Aorta (tissue), 5 donors: Measurements from ENCODE around the gene FBXL7. TPM values are rescaled to one million over a fixed set of nuclear protein-coding genes. Genes with fewer than 3 reads are reported as not detected.

Experiments
- ATAC-seq: fragments of 200-7000 bp; cut with Tn5 transposase; one replicate; pipeline ENCODE4 v1.9.1; 2022; ENCODE audit warnings: moderate library complexity; ENCODE audit not compliant: low FRiP score
- DNase-seq, 2 donors: peaks; one replicate each; pipeline ENCODE4 v3.0.0-alpha.2; 2020
- H3K27ac ChIP-seq, 2 donors: one replicate each; pipeline ENCODE4 v1.5.1; 2013; ENCODE audit warnings: low read length in 2 of 2, mild to moderate bottlenecking in 2 of 2, moderate library complexity in 2 of 2, control low read depth in 1 of 2, inconsistent platforms in 1 of 2, low read depth in 1 of 2
- H3K27me3 ChIP-seq, 2 donors: one replicate each; pipeline ENCODE4 v1.6.1; 2013; ENCODE audit warnings: control low read depth in 1 of 2, low read length in 1 of 2, mild to moderate bottlenecking in 1 of 2, moderate library complexity in 1 of 2; ENCODE audit not compliant: insufficient read depth in 2 of 2, control insufficient read depth in 1 of 2
- H3K36me3 ChIP-seq, 2 donors: one replicate each; pipeline ENCODE4 v1.6.1; 2013; ENCODE audit warnings: control low read depth in 1 of 2, low read length in 1 of 2, mild to moderate bottlenecking in 1 of 2; ENCODE audit not compliant: insufficient read depth in 2 of 2, control insufficient read depth in 1 of 2
- H3K4me1 ChIP-seq, 2 donors: one replicate each; pipeline ENCODE4 v1.6.1; 2013; ENCODE audit warnings: low read length in 2 of 2, control low read depth in 1 of 2, mild to moderate bottlenecking in 1 of 2, moderate library complexity in 1 of 2; ENCODE audit not compliant: insufficient read depth in 2 of 2, control insufficient read depth in 1 of 2
- H3K4me3 ChIP-seq, 2 donors: one replicate each; pipeline ENCODE4 v1.5.1; 2013; ENCODE audit warnings: low read length in 2 of 2, control low read depth in 1 of 2, mild to moderate bottlenecking in 1 of 2
- H3K9me3 ChIP-seq: one replicate; pipeline ENCODE4 v1.6.1; 2013; ENCODE audit warnings: mild to moderate bottlenecking, low read length; ENCODE audit not compliant: control insufficient read depth
- WGBS, 2 donors: extraction: QIAGEN DNeasy Blood & Tissue Kit; methylation state at CpG; one replicate each; pipeline ENCODE4 v1.1.7; 2013; 5-methylcytosine and 5-hydroxymethylcytosine counted together
- intact Hi-C, 2 donors: fragments of 100-400 bp; cut with DNase I; formaldehyde crosslinking; loops; one replicate each; pipeline versions ENCODE4 v1.14.2 to v1.15.0; 2022
- polyA plus RNA-seq, 2 donors: library from polyadenylated mRNA; stranded (reverse); fragments of 200-250 nt; gene quantifications; one replicate each; pipeline ENCODE4 v1.2.3, GENCODE V29; 2013
- total RNA-seq, 2 donors: library from RNA; stranded (reverse); fragmentation: NEBNext Ultra II Directional; extraction: Animal tissue kit (Norgen Biotek cat#: 25700); gene quantifications; one replicate each; pipeline ENCODE4 v1.2.1, GENCODE V29; 2021
- donor health status: healthy with polysubstance abuse.
- donor health status: Bipolar disorder and iron deficiency.
- donor health status: DM: no; HTN: no; CAD: no.
- donor health status: DM: no; HTN: no; CAD: no.
- donor health status: DM: yes; HTN: yes; CAD: no.

The FBXL7 gene
- total and polyA plus RNA-seq, 4 donors = 3.9 to 32.7 (median 14.7) TPM

DNA sequence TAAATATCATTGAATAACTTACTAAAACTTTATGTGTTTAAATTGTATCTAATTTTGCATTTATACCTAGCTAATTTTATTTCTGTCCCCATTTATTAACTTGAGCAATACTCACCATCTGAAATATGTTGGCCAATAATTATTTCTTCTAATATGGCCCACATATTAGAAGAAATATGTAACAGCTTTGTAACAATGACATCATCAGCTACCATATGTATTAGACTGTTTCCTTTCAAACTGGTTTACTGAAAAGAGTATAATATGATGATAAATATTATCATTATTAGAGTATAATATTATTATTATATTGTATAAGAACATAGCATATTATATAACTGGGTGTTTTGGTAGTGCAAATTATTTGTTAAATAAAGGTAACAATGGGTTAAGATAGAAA, 220.5 kb downstream of the FBXL7 start:
- Histone ChIP-seq H3K4me3 (no peak overlapping the region), H3K4me1 (peaks cover 0 to 7% of the 10 kb centered on the region in 2 donors), H3K27ac (no peak overlapping the region), H3K9me3 (peaks cover 1% of the 10 kb centered on the region), H3K36me3 (no peaks in the 10 kb centered on the region), H3K27me3 (no peaks in the 10 kb centered on the region)
- DNase-seq (no peak), ATAC-seq (no peak)
- intact Hi-C loops = no loop called here

DNA sequence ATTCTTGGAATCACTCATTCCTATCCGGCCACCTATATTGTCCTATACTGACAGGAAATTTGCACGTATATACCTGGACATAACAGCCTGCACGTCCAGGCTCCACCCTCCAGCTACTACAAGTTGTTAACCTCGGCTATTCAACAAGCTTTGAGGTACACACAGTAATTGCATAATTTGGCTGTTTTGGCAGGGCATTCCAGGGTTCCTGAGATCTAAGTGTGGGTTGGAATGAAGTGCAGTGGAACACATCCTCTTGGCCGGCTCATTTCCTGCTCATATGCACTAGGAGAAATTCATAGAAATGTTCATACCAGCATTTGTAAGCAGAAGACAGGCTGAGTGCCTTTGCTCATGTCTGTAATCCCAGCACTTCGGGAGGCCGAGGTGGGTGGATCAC, 222.3 kb downstream of the FBXL7 start:
- DNase-seq (no peak), ATAC-seq (no peak)
- 60 to 74% methylated on average over 7 of the region's 7 CpGs for WGBS, 2 donors
- no peak overlapping the region for H3K4me3 ChIP-seq
- H3K36me3 ChIP-seq = no peaks in the 10 kb centered on the region
- no peak overlapping the region for H3K27ac ChIP-seq
- no peaks in the 10 kb centered on the region for H3K27me3 ChIP-seq
- intact Hi-C loops = no loop called here
- peaks cover 0 to 3% of the 10 kb centered on the region in 2 donors for H3K4me1 ChIP-seq
- H3K9me3 ChIP-seq = peaks cover 1% of the 10 kb centered on the region

DNA sequence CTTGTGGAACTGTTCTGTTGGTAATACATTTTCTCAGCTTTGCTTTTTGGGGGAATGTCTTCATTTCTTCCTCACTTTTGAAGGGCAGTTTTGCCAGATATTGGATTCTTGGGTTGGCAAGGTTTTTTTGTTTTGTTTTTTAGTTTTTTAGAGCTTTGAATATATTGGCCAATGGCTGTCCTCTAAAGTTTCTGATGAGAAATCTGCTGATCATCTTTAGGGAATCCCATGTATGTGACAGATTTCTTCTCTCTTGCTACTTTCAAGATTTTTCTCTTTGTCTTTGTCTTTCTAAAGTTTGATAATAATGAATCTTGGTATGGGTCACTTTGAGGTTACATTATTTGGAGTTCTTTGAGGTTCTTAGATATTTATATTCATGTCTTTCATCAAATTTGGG, 227.4 kb downstream of the FBXL7 start:
- Histone ChIP-seq H3K4me1 (no peaks in the 10 kb centered on the region), H3K27me3 (no peaks in the 10 kb centered on the region), H3K27ac (no peak overlapping the region), H3K4me3 (no peak overlapping the region), H3K36me3 (no peaks in the 10 kb centered on the region), H3K9me3 (peaks cover 1% of the 10 kb centered on the region)
- ATAC-seq (no peak), DNase-seq (no peak)
- intact Hi-C loops = no loop called here

DNA sequence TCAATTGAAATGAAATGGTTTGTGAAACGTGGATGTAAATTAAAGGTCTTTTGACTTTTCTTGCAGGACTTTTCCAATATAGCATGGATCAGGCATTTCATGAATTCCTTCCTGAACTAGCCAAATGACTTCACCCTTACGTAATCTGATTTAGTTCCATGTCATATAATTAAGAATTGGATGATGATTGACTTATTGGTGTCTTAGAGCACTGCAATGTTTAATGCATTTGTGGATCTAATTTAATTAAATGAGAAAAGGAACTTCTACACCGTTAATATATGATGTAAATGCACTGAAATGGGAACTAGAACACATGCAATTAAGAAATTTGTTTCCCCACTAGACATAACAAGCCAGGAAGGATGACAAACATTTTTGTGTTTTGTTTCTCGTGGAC, 228.8 kb downstream of the FBXL7 start:
- peaks cover 1% of the 10 kb centered on the region for H3K9me3 ChIP-seq
- no peak overlapping the region for H3K4me3 ChIP-seq
- intact Hi-C loops = no loop called here
- ATAC-seq (no peak), DNase-seq (no peak)
- WGBS, 2 donors = 84 to 92% methylated on average over 4 of the region's 4 CpGs
- H3K27me3 ChIP-seq = no peaks in the 10 kb centered on the region
- H3K4me1 ChIP-seq = no peaks in the 10 kb centered on the region
- no peak overlapping the region for H3K27ac ChIP-seq
- no peaks in the 10 kb centered on the region for H3K36me3 ChIP-seq

DNA sequence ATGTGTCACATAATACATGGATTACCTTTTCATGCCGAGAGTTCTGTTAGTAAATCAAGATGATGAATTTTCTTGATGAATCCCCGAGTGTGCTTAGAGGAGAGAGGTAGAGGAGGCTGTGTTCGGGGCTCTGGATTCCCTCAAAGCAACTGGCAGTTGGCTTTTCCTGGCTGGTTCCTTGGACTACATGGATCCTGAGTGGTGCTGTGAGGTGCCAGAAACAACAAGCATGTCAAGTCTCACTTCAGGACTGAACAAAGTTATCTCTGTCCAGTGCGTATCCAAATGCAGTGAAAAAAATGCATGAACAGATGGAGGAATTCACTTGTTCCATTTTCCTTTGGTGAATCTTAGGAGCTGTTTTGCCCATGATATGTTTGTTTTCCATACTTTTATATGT, 231.7 kb downstream of the FBXL7 start:
- Histone ChIP-seq H3K9me3 (no peaks in the 10 kb centered on the region), H3K4me3 (no peak overlapping the region), H3K27ac (no peak overlapping the region), H3K36me3 (no peaks in the 10 kb centered on the region), H3K4me1 (no peaks in the 10 kb centered on the region), H3K27me3 (no peaks in the 10 kb centered on the region)
- intact Hi-C loops = no loop called here
- DNase-seq = no peak
- ATAC-seq = no peak
- 4 to 7% methylated on average over 4 of the region's 4 CpGs for WGBS, 2 donors

DNA sequence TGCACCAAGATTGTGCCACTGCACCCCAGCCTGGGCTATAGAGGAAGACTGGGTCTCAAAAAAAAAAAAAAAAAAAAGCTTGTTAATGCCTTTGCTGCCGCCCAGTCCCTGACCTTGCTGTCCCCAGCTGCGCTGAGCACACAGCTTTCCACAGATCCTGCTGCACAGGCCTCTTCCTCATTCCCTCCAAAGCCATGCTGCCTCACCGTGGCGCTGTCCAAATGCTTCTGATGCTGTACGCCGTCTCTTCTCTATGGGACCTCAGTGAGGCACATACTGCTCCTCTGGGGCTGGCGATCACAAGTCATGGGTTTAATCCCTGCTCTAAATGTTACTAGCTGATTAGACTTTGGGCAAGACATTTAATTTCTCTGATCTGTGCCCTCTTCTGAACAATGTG, 234.1 kb downstream of the FBXL7 start:
- no peaks in the 10 kb centered on the region for H3K36me3 ChIP-seq
- no peak overlapping the region for H3K27ac ChIP-seq
- no peak overlapping the region for H3K4me3 ChIP-seq
- no peaks in the 10 kb centered on the region for H3K27me3 ChIP-seq
- intact Hi-C loops = no loop called here
- no peaks in the 10 kb centered on the region for H3K9me3 ChIP-seq
- WGBS, 2 donors = 91 to 92% methylated on average over 7 of the region's 7 CpGs
- peaks cover 5 to 7% of the 10 kb centered on the region in 2 donors for H3K4me1 ChIP-seq
- ATAC-seq (no peak), DNase-seq (no peak)

DNA sequence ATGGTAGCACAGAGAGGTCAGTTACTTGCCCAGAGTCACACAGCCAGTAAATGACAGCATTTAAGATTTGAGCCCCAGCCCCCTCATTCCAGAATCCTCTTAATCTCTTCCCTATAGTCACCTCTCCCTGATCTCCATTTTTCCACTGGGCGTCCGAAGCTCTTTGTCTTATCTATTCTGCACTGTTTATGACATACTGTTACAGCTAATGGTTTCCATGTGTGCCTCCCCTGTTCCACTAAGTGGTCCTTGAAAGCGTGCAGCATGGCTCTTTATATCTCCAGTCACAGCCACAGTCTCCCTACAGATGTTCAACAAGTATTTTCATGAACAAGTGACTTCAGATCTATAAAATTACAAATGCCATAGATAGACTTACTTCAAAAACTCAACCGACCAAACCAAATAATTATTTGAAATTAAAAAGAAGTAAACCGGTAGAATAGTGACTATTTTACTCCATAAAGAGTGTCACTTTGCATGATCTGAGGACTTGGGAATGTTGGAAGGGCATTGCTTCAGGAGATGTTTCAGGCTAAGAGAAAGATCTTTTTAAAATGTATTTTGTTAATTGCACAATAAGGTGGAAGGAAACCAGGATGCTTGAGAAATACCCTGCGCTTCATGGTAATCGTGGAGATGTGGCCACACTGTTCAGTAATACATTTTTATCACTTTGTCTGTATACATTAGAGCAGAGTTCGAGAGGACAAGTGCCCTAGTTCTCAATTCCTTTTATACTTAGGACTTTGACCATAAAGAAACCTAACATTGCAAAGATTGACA, 237.2 kb downstream of the FBXL7 start:
- intact Hi-C loops = no loop called here

DNA sequence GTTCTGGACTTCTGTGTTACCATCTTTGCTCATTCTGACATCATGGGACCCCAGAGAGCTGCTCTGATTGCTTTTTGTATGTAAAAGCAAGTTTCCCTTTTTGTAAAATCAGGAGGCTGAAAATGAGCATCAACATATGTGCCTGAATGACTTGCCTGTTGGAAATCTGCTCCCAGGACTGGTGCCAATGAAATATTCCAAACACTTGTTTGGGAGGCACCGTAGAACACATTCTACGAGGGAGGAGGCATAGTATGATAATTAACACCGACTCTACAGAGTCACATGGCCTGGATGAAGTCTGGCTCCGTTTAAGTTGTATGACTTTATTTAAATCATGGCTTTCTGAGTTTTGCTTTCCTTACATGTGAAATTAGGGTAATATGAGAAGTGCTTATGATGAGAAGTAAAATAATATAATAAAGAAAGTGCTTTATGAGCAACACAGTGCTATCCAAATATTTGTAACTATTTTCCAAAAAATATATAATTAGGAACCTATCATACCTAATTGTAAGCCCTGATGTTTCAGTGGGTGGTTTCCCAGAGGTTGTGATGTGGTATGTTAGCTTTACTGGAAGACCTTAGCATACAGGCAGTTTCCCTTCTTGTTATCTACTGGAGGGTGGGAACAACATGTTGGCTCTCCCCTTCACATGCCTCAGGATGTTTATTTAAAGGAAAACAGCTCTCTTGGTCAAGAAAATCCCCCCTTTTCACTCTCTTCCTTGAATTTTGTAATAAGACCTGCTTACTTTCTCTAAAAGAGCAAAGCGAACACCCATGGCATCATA, 238.1 kb downstream of the FBXL7 start:
- no peaks in the 10 kb centered on the region for H3K27me3 ChIP-seq
- intact Hi-C loops = no loop called here
- DNase-seq (no peak), ATAC-seq (no peak)
- no peak overlapping the region for H3K27ac ChIP-seq
- 25 to 27% methylated on average over 5 of the region's 5 CpGs for WGBS, 2 donors
- H3K36me3 ChIP-seq = no peaks in the 10 kb centered on the region
- no peak overlapping the region for H3K4me3 ChIP-seq
- H3K9me3 ChIP-seq = no peaks in the 10 kb centered on the region
- H3K4me1 ChIP-seq = peaks cover 9 to 11% of the 10 kb centered on the region in 2 donors

More for the DNA sequence above, 237.2 kb downstream of the FBXL7 start:
- no peaks in the 10 kb centered on the region for H3K36me3 ChIP-seq
- H3K4me1 ChIP-seq = peaks cover 9% of the 10 kb centered on the region in 2 donors
- no peaks in the 10 kb centered on the region for H3K9me3 ChIP-seq
- H3K27ac ChIP-seq = no peak overlapping the region
- 68 to 71% methylated on average over 8 of the region's 8 CpGs for WGBS, 2 donors
- H3K4me3 ChIP-seq = no peak overlapping the region
- no peak for ATAC-seq
- no peak for DNase-seq
- H3K27me3 ChIP-seq = no peaks in the 10 kb centered on the region

DNA sequence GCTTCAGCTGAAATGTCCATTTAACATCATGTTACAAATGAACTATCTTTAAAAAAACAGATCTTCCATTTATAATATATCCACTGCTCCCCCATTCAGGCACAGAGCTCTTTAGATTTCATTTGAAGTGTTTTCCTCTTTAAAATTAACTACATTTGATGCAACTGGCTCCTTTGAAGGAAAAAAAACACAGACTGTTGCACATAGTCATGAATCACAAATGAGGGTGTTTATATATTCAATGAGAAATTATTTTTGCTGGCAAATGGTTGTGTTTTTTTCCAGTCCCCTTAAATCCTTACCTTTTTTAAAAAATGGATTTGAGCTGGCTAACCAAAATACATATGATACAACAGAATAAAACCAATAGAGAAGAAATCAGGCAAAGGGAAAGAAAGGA, 240.4 kb downstream of the FBXL7 start:
- ATAC-seq (no peak), DNase-seq (no peak)
- Histone ChIP-seq H3K27ac (no peak overlapping the region), H3K36me3 (no peaks in the 10 kb centered on the region), H3K9me3 (no peaks in the 10 kb centered on the region), H3K4me1 (peaks cover 9 to 11% of the 10 kb centered on the region in 2 donors), H3K4me3 (no peak overlapping the region), H3K27me3 (no peaks in the 10 kb centered on the region)
- intact Hi-C loops = no loop called here
